SIG-M5 treated with dmso at 0.1 percent for 504 hours (cell line): ENCODE results near the gene PRG3.
A peak's percentile ranks its signal among the peaks of the same experiment; 100 is the strongest.
"Not testable (repeated sequence)": the region's sequence is repeated elsewhere in the genome, so short reads cannot be mapped to it uniquely, and the experiment has no call there.

Experiments used
- DNase-seq: peaks from one replicate; lab custom pipeline; 2025; ENCODE audit not compliant: unreplicated experiment; lab: John Stamatoyannopoulos, UW

The PRG3 gene

DNA sequence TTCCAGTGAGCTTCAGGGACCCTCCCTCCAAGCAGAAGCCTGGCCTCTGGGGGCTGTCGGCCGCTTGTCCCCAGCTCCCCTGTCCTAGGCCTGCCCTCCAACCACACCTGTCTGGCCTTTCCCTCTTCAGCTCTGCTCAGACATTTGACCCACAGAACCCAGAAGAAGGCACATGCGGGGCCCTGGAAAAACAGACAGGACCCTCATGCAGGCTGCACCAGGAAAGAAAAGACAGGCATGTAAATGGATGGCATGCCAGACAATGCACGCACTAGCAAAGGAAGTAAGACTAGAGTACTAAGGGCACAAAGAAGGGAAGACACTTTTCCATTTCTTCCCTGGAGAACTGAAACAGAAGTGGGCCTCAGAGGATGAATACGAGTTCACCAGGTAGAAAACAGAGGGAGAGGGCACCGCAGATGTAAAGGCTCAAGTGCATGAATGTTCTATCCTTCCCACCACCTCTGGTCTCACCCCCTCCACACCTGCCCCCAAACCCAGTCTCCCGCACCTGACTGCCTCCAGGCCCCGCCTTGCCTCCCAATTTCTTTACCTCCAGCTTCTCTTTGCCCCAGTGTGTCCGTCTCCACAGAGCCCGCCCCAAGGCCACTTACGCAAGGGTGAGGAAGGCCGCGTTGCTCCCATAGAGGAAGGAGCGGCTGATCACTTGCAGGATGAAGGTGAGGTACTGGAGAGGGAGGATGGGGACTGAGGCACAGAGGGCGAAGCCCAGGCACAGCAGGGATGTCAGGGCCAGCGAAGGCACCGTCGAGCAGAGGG is 28.6 kb upstream of the PRG3 start:
- DNase-seq = no peak

DNA sequence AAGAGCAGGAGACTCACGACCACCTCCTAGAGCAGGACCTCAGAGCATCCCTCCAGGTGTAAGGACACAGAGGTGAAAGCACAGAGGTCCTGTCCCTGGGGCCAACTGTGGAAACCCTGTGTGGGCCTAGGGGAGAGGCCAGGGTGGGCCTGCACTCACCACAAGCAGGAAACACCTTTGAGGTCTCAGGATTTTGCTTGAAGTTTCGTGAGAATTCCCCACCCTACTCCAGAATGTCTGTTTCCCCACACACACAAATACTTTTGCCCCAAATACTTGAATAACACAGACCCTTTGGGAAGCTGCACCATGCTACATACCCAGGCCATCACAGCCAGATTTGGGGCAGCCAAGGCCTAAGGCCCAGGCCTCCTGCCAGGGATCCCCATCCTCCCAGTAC is 27.8 kb upstream of the PRG3 start:
- DNase-seq = no peak

DNA sequence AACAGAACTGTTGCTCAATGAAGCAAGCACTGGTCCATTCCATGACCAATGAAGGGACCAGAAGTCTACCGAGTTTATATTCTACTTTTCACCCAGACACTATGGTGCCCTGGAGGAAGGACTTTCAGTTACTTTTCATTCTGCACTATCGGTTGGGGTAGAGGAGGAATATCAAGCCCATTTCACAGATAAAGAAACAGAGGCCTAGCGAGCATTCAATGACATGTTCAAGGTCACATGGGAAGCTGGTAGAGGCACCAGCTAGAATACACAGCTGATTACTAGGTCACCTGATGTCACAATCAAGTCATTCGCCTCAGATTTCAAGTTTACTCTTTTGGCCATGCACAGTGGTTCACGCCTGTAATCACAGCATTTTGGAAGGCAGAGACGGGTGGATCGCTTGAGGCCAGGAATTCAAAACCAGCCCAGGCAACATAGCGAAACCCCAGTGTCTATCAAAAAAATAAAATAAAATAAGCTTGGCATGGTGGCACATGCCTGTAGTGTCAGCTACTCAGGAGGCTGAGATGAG is 27.1 kb upstream of the PRG3 start:
- DNase-seq = no peak

DNA sequence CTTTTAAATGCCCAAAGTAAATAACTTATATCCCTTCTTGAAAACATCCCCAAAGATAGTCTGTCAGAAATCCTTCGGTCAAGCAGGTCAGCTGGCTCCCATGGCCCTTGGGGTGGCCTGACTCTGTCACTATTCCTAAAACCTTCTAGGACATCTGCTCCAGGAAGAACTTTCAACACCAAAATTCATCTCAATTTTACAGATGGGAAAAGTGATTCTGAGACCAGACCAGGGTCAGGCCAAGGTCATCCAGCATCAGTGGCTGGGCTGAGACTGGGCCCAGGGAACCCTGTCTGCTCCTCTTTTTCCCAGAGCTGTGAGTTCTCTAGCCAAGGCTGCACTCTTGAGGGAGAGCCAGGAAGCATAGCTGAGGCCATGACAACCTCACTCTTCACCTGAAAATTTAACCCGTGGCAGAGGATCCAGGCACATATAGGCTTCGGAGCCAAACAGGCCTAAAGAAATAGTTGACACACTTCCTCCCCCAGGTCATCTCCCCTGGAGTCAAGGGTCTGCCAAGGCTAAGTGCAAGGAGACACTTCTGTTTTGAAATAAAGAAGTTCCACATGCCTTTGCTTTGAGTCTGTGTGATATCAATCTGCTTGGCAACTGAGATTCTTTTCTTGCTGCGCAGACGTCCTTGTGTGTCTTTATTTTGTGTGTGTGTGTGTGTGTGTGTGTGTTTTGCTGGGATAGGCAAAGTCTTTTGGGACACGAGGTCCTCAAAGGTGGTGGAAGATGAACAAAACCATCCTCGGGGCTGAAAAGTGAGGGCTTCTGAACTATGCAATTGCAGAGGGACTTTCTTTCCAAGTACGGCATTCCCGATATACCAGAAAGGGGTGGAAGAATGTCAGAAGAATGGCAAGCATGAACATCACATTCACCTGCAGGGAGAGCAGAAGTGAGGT is 26.3 kb upstream of the PRG3 start:
- no peak for DNase-seq

DNA sequence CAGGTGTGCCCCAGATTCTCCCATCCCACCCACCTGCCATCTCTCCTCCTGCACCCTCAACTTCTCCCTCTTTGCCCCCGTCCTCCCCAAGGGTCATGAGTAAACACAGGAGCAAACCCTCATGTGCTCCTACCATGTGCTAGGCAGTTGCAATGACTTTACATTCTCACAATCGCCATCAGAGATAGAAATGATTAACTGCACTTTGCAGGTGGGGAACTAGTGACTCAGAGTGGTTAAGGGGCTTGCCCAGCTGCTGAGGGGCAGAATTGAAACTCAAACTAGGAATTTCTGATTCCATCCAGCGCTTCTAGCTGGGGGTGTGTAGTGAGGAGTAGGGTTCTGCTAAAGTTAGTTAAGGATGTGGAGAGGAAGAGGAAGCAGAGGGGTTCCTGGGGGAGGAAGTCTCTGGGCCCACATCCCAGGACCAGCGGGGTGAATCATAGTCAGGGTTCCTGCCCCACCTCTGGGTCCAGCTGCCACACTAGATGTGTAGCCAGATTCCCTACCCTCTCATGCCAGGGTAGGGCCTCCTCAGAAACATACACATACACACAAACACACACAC is 25.5 kb upstream of the PRG3 start:
- peak; percentile 58 for DNase-seq

DNA sequence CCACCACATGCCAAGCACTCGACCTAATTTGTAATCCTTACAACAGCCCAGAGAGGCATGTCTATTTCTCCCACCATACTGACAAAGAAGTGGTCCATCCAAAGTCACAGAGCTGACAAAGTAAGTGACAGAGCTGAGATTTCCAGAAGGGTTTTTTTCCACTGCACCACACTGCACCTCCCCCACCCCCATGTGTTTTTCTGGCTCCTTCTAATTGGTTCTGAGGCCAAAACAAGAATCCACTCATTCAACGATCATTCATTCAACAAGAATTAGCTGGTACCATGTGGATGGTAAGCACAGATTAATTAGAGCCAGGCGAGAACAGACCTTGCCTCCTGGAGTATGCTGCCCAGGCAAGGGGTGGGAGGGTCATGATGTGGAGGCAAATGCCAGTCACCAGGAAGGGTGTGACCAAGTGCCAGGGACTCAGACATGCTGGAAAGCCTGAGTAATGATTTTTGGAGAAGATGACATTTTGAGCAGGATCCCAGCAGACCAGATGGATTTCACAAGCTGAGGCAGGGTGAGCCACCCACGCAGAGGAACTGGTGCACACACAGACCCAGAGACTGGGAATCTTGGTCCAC is 24.4 kb upstream of the PRG3 start:
- no peak for DNase-seq

DNA sequence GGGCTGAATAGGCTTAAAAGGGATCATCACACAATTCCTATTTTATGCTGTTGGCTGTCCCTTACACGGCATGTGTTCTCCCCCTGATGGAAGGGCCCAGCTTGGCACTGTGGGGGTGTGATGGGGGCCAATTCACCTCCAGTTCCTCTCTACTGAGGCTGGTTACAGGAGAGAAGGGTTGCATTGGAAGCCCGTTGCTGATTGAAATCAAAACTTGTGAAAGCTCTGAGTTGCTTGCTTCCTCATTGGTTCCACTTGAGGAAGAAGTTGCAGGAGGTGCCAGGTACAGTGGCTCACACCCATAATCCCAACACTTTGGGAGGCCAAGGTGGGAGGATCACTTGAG is 22.8 kb upstream of the PRG3 start:
- DNase-seq = no peak

DNA sequence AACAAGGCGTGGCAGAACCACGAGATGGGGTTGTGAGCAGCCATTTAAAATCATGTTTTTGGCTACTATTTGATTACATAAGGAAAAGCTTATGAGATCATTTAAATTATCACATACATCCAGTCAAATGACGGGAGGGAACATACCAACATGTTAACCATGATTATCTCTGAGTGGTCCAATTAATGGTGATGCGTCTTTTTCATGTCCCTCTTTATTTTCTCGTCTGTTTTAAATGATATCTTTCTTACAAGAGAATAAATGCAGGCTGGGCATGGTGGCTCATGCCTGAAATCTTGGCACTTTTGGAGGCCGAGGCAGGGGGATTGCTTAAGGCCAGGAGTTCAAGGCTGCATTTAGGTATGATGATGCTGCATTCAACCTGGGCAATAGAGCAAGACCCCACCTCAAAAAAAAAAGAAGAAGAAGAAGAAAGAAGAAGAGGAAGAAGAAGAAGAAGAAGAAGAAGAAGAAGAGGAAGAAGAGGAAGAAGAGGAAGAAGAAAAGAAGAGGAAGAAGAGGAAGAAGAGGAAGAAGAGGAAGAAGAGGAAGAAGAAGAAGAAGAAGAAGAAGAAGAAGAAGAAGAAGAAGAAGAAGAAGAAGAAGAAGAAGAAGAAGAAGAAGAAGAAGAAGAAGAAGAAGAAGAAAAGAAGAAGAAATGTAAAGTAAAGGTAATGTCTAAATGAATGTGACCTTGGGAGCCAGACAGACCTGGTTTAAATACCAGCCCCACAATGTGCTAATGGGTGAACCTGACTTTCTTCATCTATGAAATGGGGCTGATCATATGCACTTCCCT is 22.3 kb upstream of the PRG3 start:
- DNase-seq = not testable (repeated sequence)

DNA sequence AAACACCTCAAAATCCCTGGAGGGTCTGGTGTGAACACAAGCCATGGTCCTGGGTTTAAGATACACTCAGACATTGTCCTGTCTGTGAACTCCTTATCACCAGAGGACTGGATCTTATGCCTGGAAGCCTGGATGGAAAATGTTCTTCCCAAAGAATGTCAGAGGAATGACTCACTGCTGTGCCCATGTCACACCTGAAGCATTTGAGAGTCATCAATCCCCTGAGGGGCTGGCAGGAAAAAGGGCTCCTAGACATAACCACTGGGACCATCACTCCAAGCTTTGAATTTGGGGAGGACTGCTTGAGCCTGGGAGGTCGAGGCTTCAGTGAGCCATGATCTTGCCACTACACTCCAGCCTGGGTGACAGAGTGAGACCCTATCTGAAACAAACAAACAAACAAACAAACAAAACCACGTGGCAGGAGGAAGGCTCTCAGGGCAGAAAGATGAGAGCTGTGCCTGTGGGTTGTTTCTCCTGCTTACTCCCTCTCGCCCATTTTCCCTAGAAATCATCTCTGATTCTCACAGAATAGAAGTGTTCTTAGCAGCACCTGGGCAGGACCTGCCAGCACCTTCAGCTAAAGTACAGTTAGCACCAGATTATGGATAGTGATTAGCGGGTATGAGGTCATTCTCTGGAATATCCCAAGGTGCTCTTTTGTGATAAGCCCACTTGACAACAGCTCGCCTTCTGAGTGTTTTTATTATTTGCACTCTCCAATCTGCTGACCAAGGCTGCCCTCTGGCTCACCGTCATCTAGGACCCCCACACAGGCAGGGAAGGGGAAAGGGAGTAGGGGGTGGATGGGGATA is 21.4 kb upstream of the PRG3 start:
- DNase-seq = no peak

DNA sequence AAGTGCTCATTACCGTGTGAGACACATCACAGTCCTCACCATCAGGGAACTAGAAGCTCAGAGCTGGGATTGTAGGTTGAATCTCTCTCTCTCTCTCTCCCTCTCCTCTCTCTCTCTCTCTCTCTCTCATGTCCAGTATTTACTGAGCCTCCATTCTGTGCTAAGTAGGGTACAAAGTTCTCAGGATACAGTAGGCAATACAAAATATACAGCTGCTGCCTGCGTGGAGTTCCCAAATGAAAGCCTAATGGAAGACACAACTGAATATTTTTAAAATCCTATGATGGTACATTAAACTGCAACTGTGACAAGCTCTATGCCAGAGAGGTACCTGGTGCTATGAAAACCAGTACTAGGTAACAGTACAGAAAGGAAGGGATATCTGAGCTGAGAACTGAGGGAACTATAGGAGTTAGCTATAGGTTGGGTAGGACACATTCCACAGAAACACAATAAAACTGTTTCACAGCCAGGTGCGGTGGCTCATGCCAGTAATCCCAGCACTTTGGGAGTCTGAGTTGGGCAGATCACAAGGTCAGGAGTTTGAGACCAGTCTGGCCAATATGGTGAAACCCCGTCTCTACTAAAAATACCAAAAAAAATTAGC is 19.1 kb upstream of the PRG3 start:
- DNase-seq = no peak

DNA sequence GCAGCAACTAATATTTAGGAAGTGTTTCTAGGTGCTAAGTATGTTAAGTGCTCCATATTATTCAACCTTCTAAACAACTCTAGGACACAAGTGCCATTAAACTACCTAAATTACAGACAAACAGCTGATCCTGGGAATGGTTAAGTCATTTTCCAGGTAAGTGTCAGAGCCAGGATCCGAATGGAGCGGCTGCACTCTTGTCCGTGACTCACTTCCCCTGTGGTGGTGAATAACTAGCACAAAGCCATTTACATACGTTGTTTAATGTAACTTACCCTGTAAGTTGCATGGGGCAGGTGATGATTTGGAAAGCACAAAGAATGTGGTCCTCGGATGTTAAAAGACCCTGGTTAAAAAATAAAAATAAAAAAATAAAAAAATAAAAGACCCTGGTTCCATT is 18.3 kb upstream of the PRG3 start:
- DNase-seq = no peak

DNA sequence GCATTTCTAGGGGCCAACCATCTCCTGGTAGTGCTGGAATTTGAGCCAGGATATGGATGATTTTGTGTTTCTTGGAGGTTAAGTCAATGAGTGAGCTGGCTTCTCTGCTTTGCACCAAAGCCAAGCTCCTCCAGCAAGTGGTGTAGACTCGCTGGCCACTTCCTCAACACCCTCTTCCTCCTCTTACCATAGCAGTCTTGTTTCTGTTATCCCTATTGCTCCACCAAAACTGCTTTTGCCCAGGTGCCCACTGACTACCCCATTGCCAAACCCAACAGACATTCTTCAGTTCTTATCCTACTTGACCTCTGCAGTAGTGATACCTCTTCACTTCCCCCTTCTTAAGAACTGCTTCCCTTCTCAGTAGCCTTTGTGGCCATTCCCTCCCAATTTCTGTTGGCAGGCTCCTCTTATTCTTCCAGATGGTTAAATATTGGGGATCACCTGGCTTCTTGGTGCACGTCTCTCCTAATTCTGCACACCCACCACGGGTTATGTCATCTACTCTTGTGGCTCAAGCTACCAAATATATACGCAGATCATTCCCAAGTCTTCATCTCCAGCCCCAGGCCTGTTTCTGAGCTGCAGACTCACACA is 16.5 kb upstream of the PRG3 start:
- peak; percentile 68 for DNase-seq

DNA sequence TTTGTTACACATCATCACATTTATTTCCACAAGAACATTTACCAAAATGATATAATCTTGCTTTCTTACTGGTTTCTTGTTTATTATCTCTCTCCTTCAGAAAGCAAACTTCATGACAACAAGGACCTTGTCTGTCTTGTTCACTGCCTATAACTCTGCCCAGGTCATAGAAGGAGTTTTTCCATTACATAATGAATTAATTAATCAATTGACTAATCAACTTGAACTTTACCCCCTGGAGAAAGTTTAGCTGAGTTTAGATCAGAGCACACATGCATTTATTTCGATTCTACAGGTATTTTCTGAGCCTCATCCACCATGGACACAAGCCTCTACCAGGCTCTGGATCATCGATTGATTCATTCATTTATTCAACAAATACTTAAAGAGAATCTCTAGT is 15.8 kb upstream of the PRG3 start:
- no peak for DNase-seq

DNA sequence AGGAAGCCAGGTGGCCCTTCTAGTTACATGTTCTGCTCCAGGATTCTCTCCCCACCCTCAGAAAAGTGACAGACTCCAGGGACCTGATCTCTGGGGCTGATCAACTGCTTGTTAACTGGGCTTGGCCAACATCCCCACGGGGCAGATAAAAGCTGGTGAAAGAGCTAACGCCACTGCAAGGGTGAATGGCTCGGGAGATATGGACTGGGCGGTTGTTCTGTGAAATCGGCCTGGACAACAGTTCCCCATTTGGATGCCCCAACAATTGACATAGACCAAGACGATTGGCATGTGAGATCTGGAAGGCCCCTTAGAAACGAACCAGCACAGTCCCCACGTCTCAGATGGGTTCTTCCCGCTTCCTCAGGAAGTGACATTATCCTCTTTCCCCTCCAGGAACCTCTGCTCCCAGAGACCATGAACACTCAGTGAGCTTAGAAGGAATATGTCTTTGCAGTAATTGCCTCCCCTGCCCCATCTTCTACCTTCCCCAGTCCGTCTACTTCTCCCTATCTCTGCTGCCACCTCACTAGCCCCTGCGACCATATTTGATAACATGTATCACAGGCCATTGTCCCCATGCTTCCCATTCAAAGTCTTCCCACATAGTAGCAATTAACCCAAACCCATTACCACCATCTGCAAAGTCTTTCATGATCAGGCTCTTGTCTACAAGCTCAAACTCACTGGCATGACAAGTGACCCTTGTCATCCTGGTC is 15.1 kb upstream of the PRG3 start:
- DNase-seq = no peak

DNA sequence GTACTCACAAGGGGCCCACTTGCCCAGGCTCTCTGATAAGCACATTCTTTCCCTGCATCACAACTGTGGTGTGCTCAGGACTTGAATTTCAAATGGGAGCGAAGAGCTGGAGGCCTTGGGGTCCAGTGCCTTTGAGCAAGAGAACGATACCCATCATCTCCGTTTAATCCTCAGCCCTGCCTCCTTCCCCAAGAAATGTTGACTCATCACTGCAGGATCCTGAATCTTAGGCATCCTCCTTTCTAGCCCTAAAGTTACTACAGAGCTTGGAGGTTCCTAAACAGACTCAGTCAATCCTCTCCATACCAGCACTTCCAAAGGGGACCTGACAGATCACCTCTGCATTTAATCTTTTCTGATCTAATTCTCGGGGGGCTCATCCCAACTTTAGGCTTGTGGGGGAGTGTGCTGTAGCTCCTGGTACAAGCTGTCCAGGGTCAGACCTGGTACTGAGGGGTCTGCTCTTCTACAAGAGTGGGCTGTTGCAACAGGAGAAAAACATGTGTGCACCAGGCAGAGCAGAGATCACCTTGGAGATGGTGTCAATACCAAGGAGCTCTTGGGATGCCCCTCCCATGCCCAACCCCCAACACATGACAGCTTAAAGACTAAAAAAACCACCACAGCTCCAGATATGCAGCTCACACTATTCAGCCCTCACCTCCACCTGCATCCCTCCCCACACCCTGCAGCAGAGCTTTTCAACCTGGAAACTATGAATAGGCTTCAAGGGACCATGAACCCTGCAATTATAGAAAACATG is 13.4 kb upstream of the PRG3 start:
- DNase-seq = no peak

DNA sequence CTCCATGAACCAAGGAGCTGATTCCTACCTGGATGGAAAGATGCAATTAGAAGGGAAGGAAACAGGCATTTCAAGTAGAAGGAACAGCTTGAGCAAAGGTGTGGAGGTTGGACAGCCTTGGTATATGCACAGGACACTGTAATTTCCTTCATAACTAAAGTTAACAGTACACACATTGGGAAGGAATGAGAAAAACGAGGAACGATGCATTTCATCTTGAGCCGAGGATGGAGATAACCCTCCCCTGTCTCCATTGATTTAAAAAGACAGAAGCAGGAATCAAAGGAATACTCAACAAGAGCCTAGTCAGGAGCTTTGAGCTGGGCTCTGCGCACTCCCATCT is 11.8 kb upstream of the PRG3 start:
- no peak for DNase-seq

DNA sequence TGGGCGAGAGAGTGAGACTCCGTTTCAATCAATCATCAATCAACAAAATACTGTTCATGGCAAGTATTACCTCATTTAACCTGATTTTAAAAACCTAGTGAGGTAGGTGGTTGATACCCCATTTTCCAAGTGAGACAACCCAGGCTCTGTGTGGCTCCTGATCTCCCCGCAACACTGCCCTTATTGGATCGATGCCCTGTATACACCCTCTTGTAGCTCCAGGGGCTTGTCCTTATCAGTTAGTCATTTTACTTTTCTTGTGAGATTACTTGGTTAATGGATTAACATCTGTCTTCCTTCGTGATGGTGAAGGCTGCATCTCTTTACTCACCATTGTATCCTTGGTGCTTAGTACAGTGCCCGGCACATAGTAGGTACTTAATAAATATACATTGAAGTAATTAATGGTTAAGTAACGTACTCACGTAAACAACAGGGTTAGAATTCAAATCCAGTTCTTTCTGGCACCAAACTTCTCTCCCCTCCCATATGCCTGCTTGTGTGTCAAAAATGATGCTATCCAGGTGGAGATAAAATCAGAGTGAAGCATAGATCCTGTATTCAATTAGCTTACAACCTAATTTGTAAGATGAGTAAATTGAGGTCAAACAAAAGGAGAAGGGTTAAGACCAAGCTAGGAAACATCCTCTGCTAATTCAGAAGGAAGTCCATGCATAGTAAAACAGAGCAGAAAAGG is 11.3 kb upstream of the PRG3 start:
- no peak for DNase-seq
